Activated naive CD4-positive, alpha-beta T cell treated with anti-CD3 and anti-CD28 coated beads for 36 hours (primary cell): ENCODE data around the gene FOXP1. TPM values are rescaled to one million over a fixed set of nuclear protein-coding genes. Genes with fewer than 3 reads are reported as not detected.

Experiments used
- CTCF ChIA-PET: fragments of 350-600 bp; sonication (Branson Sonifier 250); formaldehyde crosslinking; loops from one replicate; lab custom pipeline; 2021; ENCODE audit warnings: antibody characterized with exemption; lab: Charles Lee
- DNase-seq: peaks from one replicate; pipeline ENCODE4 v3.0.0-alpha.2; 2020
- H3K27ac Mint-ChIP-seq: one replicate; pipeline ENCODE4 v1.8.0; 2021; ENCODE audit warnings: mild to moderate bottlenecking, mixed read lengths
- H3K27me3 Mint-ChIP-seq: one replicate; pipeline ENCODE4 v1.8.0; 2021; ENCODE audit warnings: low read depth, mixed read lengths
- H3K36me3 Mint-ChIP-seq: one replicate; pipeline ENCODE4 v1.8.0; 2021; ENCODE audit warnings: low read depth, mixed read lengths
- H3K4me1 Mint-ChIP-seq: one replicate; pipeline ENCODE4 v1.8.0; 2021; ENCODE audit warnings: low read depth, mixed read lengths
- H3K4me3 Mint-ChIP-seq: one replicate; pipeline ENCODE4 v1.8.0; 2021; ENCODE audit warnings: mild to moderate bottlenecking, moderate library complexity, mixed read lengths
- H3K9me3 Mint-ChIP-seq: one replicate; pipeline ENCODE4 v1.8.0; 2021; ENCODE audit warnings: mixed read lengths
- intact Hi-C: fragments of 100-400 bp; cut with micrococcal nuclease; formaldehyde crosslinking; loops from one replicate; pipeline ENCODE4 v1.15.1; 2023
- total RNA-seq, 2 experiments: library from RNA; stranded (reverse); gene quantifications; one replicate each; pipeline ENCODE4 v1.2.3, GENCODE V29; 2021

FOXP1 gene
- total RNA-seq, 2 experiments from 2014 or later = 95.2 to 97.4 TPM

- no peak overlapping the region for H3K27ac Mint-ChIP-seq
Measured at GRCh38 chr3:71271596-71271995, 311.9 kb downstream of the FOXP1 start.

DNA sequence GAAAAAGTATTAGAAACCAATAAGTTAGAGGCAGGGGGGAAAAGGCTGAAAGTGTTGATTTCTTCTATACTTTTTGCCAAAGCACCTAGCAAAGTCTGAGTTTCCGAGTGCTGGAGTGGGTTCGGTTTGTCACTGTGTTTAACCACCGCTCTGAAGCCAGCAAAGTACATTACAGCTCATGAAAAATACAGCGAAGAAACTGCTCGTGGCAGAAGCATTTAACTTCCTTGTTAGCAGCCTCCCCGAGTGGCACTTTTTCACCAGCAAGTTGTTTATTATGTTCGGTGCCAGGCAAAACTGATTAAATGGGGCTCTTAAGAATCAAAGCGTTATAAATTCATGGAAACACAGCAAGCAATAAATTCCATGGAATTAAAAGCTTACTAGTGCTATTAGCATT is 313.6 kb downstream of the FOXP1 start:
- Mint-ChIP-seq H3K9me3 (no peaks in the 10 kb centered on the region), H3K36me3 (peaks cover 8% of the 10 kb centered on the region), H3K27ac (peak overlapping the region; percentile 62), H3K4me3 (peak overlapping the region; percentile 55), H3K4me1 (peaks cover 73% of the 10 kb centered on the region), H3K27me3 (no peaks in the 10 kb centered on the region)
- DNase-seq = peak; percentile 31
- CTCF ChIA-PET = no interaction called here
- intact Hi-C loops = loop anchor here (2.0 kb wide), 1 partner anchor 37 kb away; no protein-coding TSS in a partner anchor

More at GRCh38 chr3:71271596-71271995, 311.9 kb downstream of the FOXP1 start:
- Mint-ChIP-seq H3K4me1 (peaks cover 69% of the 10 kb centered on the region), H3K4me3 (no peak overlapping the region), H3K36me3 (peaks cover 1% of the 10 kb centered on the region), H3K9me3 (no peaks in the 10 kb centered on the region), H3K27me3 (no peaks in the 10 kb centered on the region)
- CTCF ChIA-PET = interaction anchor here (1.2 kb wide), 1 partner anchor 39 kb away, joined by 3 read pairs; no protein-coding TSS in a partner anchor
- DNase-seq = no peak
- intact Hi-C loops = no loop called here

- H3K27me3 Mint-ChIP-seq = no peaks in the 10 kb centered on the region
Measured at GRCh38 chr3:71268462-71268999, 315.0 kb downstream of the FOXP1 start.

DNA sequence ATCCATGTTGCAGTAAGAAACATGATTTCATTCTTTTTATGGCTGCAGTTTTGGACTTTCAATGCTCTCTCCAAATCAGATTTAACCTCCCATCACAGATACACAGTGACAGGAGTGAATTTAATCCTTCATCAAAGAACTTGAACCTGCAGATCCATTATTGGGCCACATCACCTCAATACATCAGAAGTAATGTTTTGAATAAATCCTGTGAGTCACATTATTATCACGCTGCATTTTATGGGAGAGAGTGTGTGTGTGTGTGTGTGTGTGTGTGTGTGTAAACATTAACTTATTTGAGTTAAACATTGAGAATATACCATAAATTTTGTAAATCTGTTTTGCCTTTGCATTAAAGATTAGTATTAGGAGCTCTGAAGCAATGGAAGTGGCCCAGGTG is 316.7 kb downstream of the FOXP1 start:
- intact Hi-C loops = loop anchor here (2.0 kb wide), 1 partner anchor 34 kb away; no protein-coding TSS in a partner anchor

More at GRCh38 chr3:71268462-71268999, 315.0 kb downstream of the FOXP1 start:
- intact Hi-C loops = loop anchor here (2.0 kb wide), 1 partner anchor 36 kb away; no protein-coding TSS in a partner anchor
- peaks cover 74% of the 10 kb centered on the region for H3K4me1 Mint-ChIP-seq
- DNase-seq = no peak
- no peak overlapping the region for H3K4me3 Mint-ChIP-seq
- CTCF ChIA-PET = interaction anchor here (0.7 kb wide), 1 partner anchor 153 kb away, joined by 3 read pairs; no protein-coding TSS in a partner anchor
- peak overlapping the region; percentile 11 for H3K27ac Mint-ChIP-seq
- H3K9me3 Mint-ChIP-seq = no peaks in the 10 kb centered on the region
- peaks cover 8% of the 10 kb centered on the region for H3K36me3 Mint-ChIP-seq

DNA sequence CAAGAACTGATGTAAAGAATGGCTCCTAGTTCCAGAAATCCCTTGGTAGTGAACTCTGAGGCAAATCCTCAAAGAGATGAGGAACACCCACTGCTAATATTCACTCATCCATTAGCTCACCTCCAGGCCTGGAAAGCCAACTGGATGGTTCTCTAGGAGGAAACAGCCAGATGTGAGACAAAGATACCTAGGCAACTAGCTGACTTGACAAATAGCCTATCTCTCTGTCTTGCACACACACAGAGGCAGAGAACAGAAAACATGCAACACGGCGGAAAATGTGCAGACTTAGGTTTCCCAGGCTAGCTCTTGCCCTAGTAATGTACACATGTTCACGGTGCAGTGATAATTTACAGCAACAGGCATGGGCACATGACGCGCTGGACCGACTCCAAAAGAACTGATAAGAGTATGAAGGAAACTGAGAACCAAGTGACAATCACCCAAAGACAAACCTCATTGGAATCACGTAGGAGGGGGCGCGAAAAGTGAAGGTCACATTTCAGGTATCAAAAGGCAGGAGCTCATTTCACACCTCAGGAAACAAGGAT is 318.1 kb downstream of the FOXP1 start:
- Mint-ChIP-seq H3K4me3 (peak overlapping the region; percentile 20), H3K27me3 (no peaks in the 10 kb centered on the region), H3K4me1 (peaks cover 69% of the 10 kb centered on the region), H3K9me3 (no peaks in the 10 kb centered on the region), H3K27ac (peak overlapping the region; percentile 28), H3K36me3 (peaks cover 8% of the 10 kb centered on the region)
- intact Hi-C loops = loop anchor here (1.0 kb wide), 1 partner anchor 9 kb away; no protein-coding TSS in a partner anchor
- no peak for DNase-seq
- CTCF ChIA-PET = interaction anchor here (1.0 to 1.6 kb wide), 2 partner anchors 13 to 30 kb away, joined by 3 to 5 read pairs; no protein-coding TSS in a partner anchor

More for the DNA sequence above, 316.7 kb downstream of the FOXP1 start:
- Mint-ChIP-seq H3K9me3 (no peaks in the 10 kb centered on the region), H3K27me3 (no peaks in the 10 kb centered on the region), H3K36me3 (peaks cover 8% of the 10 kb centered on the region), H3K27ac (no peak overlapping the region), H3K4me3 (no peak overlapping the region), H3K4me1 (peaks cover 77% of the 10 kb centered on the region)
- no peak for DNase-seq
- CTCF ChIA-PET = interaction anchor here (1.6 kb wide), 1 partner anchor 15 kb away, joined by 5 read pairs; no protein-coding TSS in a partner anchor

- peak overlapping the region; percentile 20 for H3K4me3 Mint-ChIP-seq
- intact Hi-C loops = loop anchor here (1.0 kb wide), 1 partner anchor 9 kb away; no protein-coding TSS in a partner anchor
- CTCF ChIA-PET = interaction anchor here (0.6 to 1.0 kb wide), 2 partner anchors 29 to 169 kb away, joined by 3 read pairs; no protein-coding TSS in a partner anchor
- H3K36me3 Mint-ChIP-seq = peaks cover 8% of the 10 kb centered on the region
- H3K27ac Mint-ChIP-seq = peak overlapping the region; percentile 28
- H3K9me3 Mint-ChIP-seq = no peaks in the 10 kb centered on the region
- DNase-seq = peak; percentile 35
- H3K27me3 Mint-ChIP-seq = no peaks in the 10 kb centered on the region
- H3K4me1 Mint-ChIP-seq = peaks cover 65% of the 10 kb centered on the region
Measured at GRCh38 chr3:71264840-71265239, 318.7 kb downstream of the FOXP1 start.

DNA sequence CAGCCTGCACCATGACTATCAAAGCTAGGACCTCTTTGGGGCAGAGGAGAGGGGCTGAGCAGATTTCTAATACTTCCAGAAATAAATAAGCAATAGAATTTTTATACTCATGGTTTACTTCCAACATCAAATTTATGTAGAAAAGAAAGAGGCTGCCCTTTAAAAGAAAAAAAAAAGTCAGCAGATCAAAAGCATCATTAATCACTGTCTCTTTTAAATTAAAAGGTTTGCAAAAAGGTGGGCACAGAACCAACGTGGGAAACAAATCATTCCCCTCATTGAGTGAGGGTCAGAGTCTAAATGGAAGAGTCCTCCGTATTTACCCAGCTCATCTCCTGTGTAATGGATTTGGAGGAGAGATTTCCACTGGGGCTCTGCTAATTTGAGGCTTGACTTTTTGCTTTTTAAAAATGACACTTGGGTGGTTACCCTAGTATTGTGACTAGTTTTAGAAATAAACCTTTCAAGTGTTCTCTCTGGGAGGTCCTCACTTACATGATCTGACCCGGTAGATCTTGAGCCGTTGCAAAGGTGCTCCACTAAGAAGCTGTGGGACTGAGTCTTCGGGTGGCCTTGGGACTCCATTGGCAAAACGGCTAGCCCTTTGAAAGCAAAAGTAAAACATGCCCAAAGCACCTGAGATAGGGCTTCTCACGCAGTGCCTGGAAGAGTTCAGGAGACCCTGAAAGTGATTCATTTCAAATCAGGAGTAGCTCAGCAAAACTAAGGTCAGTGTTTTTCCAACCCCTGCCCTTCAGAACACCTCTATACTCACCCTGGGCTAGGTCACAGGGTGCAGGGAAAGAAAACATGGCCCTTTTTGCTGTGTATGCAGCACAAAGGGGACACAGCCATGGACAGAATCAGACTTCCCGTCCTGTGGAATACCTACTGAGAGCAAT is 320.9 kb downstream of the FOXP1 start:
- Mint-ChIP-seq H3K27me3 (no peaks in the 10 kb centered on the region), H3K36me3 (peaks cover 8% of the 10 kb centered on the region), H3K4me3 (peak overlapping the region; percentile 55), H3K9me3 (no peaks in the 10 kb centered on the region), H3K27ac (peak overlapping the region; percentile 74), H3K4me1 (peaks cover 70% of the 10 kb centered on the region)
- intact Hi-C loops = no loop called here
- no peak for DNase-seq
- CTCF ChIA-PET = interaction anchor here (0.6 to 0.7 kb wide), 2 partner anchors 226 to 459 kb away, joined by 3 read pairs; no protein-coding TSS in a partner anchor

DNA sequence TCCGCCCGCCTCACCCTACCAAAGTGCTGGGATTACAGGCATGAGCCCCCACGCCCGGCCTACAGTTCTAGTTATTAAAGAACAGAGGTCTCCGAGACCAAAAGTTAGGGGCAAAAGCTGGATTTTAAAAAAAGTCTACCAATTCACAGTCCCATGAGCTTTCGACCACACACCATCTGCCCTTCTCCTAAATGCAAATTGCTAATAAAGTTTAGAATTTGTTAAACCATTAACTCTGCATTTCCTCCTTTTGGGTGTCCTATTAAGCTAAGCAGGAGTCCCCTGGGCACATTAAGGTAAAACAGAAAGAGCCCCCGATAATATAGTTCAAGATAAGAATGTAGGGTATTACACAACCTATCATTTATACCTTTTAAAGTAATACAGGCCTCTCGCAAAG is 322.7 kb downstream of the FOXP1 start:
- Mint-ChIP-seq H3K4me1 (peaks cover 78% of the 10 kb centered on the region), H3K4me3 (no peak overlapping the region), H3K27me3 (no peaks in the 10 kb centered on the region), H3K9me3 (no peaks in the 10 kb centered on the region), H3K27ac (no peak overlapping the region), H3K36me3 (peaks cover 8% of the 10 kb centered on the region)
- intact Hi-C loops = no loop called here
- DNase-seq = no peak
- CTCF ChIA-PET = interaction anchor here (0.6 kb wide), 1 partner anchor 273 kb away, joined by 3 read pairs; no protein-coding TSS in a partner anchor

DNA sequence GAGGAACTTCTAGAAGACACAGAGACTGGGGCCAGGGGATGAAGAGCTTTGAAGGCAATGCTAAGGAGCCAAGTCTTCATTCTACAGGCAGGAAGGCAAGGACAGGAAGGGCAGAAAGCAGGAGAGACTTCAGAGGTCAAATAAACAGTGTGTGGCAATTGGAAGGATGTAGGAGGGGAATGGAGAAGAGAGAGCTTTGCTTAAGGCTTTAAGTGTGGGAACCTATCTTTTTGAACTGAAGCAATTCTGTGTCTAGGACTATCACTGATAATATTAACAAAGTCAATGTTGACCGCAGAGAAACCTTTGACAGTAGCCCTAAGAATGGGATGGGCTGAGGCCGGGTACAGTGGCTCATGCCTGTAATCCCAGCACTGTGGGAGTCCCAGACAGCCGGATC is 325.0 kb downstream of the FOXP1 start:
- no peak for DNase-seq
- CTCF ChIA-PET = interaction anchor here (0.7 to 1.1 kb wide), 2 partner anchors 38 to 70 kb away, joined by 3 read pairs; no protein-coding TSS in a partner anchor
- Mint-ChIP-seq H3K4me1 (peaks cover 73% of the 10 kb centered on the region), H3K9me3 (no peaks in the 10 kb centered on the region), H3K36me3 (peaks cover 3% of the 10 kb centered on the region), H3K27ac (peak overlapping the region; percentile 7), H3K4me3 (no peak overlapping the region), H3K27me3 (no peaks in the 10 kb centered on the region)
- intact Hi-C loops = no loop called here

GRCh38 chr3:71258116-71258515 is 325.4 kb downstream of the FOXP1 start:
- H3K4me1 Mint-ChIP-seq = peaks cover 71% of the 10 kb centered on the region
- intact Hi-C loops = no loop called here
- no peaks in the 10 kb centered on the region for H3K27me3 Mint-ChIP-seq
- H3K36me3 Mint-ChIP-seq = peaks cover 3% of the 10 kb centered on the region
- CTCF ChIA-PET = interaction anchor here (0.7 to 1.1 kb wide), 2 partner anchors 38 to 70 kb away, joined by 3 read pairs; no protein-coding TSS in a partner anchor
- peak overlapping the region; percentile 7 for H3K27ac Mint-ChIP-seq
- DNase-seq = no peak
- no peaks in the 10 kb centered on the region for H3K9me3 Mint-ChIP-seq
- H3K4me3 Mint-ChIP-seq = no peak overlapping the region

- peaks cover 8% of the 10 kb centered on the region for H3K36me3 Mint-ChIP-seq
- CTCF ChIA-PET = interaction anchor here (0.6 kb wide), 2 partner anchors 25 to 30 kb away, joined by 3 to 4 read pairs; no protein-coding TSS in a partner anchor
- H3K4me3 Mint-ChIP-seq = no peak overlapping the region
- no peaks in the 10 kb centered on the region for H3K9me3 Mint-ChIP-seq
- H3K27me3 Mint-ChIP-seq = no peaks in the 10 kb centered on the region
- DNase-seq = no peak
- H3K27ac Mint-ChIP-seq = no peak overlapping the region
- peaks cover 78% of the 10 kb centered on the region for H3K4me1 Mint-ChIP-seq
- intact Hi-C loops = no loop called here
Measured at GRCh38 chr3:71255498-71255897, 328.0 kb downstream of the FOXP1 start.
